NCI-H1048 (cell line): ENCODE data around the gene LTBP3.

Experiments
- DNase-seq: peaks from one replicate; lab custom pipeline; 2025; lab: John Stamatoyannopoulos, UW

The LTBP3 gene

GRCh38 chr11:65496304-65497140, 61.6 kb downstream of the LTBP3 start:
- no peak for DNase-seq

- no peak for DNase-seq
Measured at GRCh38 chr11:65493367-65494176, 64.6 kb downstream of the LTBP3 start.

- no peak for DNase-seq
Measured at GRCh38 chr11:65492637-65493366, 65.4 kb downstream of the LTBP3 start.

- DNase-seq = no peak
Measured at GRCh38 chr11:65492387-65492636, 65.8 kb downstream of the LTBP3 start.

GRCh38 chr11:65491614-65492386, 66.4 kb downstream of the LTBP3 start:
- DNase-seq = no peak

- DNase-seq = no peak
Measured at GRCh38 chr11:65491163-65491465, 67.0 kb downstream of the LTBP3 start.

GRCh38 chr11:65489706-65490320, 68.3 kb downstream of the LTBP3 start:
- no peak for DNase-seq

- DNase-seq = no peak
Measured at GRCh38 chr11:65489035-65489705, 69.0 kb downstream of the LTBP3 start.
